C4-2B (cell line): Measurements from ENCODE around the gene DUS2.

Experiments used
- ZFX ChIP-seq: fragments of 450-650 bp; IDR thresholded peaks from 2 replicates; pipeline ENCODE4 v1.6.1; 2017
- TF ChIP-seq, protein P1 (sequence below): fragments of 450-650 bp; conservative IDR thresholded peaks from 2 replicates; pipeline ENCODE4 v1.5.1; 2017; ENCODE audit warnings: mild to moderate bottlenecking

DNA sequence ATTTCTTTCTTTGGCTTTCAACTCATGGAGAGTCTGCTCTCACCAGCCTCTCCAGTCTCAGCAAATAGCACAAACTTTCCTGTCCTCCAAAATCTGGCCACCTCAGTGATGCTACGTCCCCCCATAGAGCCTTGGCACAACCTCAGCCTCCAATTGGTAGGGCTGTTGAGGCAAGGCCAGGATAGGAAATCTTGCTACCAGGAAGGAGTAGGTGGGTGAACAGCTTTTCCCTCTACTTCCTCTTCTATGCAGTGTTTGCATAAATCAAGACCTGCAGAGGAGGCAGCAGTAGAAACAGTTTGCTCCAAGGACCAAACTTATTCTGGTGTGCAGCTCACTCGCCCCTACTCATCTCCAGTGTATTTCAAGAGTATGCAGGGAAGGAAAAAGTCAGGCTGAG, 23.1 kb upstream of the DUS2 start:
- TF ChIP-seq, protein P1, sequence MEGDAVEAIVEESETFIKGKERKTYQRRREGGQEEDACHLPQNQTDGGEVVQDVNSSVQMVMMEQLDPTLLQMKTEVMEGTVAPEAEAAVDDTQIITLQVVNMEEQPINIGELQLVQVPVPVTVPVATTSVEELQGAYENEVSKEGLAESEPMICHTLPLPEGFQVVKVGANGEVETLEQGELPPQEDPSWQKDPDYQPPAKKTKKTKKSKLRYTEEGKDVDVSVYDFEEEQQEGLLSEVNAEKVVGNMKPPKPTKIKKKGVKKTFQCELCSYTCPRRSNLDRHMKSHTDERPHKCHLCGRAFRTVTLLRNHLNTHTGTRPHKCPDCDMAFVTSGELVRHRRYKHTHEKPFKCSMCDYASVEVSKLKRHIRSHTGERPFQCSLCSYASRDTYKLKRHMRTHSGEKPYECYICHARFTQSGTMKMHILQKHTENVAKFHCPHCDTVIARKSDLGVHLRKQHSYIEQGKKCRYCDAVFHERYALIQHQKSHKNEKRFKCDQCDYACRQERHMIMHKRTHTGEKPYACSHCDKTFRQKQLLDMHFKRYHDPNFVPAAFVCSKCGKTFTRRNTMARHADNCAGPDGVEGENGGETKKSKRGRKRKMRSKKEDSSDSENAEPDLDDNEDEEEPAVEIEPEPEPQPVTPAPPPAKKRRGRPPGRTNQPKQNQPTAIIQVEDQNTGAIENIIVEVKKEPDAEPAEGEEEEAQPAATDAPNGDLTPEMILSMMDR: no peak
- no peak for TF ChIP-seq ZFX
